ENCODE results near the gene OTUD3.

DNA sequence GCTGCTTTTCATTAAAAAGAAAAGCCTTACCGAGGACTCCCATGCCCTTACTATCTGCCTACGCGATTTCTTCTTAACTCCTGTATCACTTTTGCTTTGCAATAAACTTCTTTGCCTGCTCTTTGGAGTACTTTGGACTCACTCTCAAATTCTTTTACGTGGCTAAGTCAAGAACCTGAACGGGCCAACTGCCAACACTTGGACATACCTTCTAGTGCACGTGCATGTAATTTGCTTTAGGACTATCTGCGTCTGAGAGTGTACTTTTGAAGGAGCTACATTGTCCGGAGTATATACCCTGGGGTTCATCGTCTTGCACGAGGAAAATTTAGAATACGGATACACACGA is 3.6 kb upstream of the OTUD3 start:
- TF ChIP-seq, protein P1, sequence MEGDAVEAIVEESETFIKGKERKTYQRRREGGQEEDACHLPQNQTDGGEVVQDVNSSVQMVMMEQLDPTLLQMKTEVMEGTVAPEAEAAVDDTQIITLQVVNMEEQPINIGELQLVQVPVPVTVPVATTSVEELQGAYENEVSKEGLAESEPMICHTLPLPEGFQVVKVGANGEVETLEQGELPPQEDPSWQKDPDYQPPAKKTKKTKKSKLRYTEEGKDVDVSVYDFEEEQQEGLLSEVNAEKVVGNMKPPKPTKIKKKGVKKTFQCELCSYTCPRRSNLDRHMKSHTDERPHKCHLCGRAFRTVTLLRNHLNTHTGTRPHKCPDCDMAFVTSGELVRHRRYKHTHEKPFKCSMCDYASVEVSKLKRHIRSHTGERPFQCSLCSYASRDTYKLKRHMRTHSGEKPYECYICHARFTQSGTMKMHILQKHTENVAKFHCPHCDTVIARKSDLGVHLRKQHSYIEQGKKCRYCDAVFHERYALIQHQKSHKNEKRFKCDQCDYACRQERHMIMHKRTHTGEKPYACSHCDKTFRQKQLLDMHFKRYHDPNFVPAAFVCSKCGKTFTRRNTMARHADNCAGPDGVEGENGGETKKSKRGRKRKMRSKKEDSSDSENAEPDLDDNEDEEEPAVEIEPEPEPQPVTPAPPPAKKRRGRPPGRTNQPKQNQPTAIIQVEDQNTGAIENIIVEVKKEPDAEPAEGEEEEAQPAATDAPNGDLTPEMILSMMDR (IDR thresholded peaks at IDR 0.05) = no peak
- no peak for TF ChIP-seq POLR2A (IDR thresholded peaks at IDR 0.05)
